Stimulated activated effector memory CD8-positive, alpha-beta T cell treated with anti-CD3 and anti-CD28 coated beads, Interleukin-12 subunit alpha, Interleukin-12 subunit beta, amount 100 ng/mL, for 72 hours (primary cell): ENCODE measurements around the gene NRBP1.
"Not testable (repeated sequence)": the region's sequence is repeated elsewhere in the genome, so short reads cannot be mapped to it uniquely, and the experiment has no call there.

ENCODE experiments used
- ATAC-seq: fragments of 150-1000 bp; cut with Tn5 transposase; 2 replicates; pipeline ENCODE4 v1.10.0; 2021
- DNase-seq, 2 donors: peaks; one replicate each; pipeline ENCODE4 v3.0.0; 2021 to 2022; ENCODE audit warnings: low spot score in 2 of 2
- H3K27ac Mint-ChIP-seq: one replicate; pipeline ENCODE4 v1.8.0; 2022; ENCODE audit warnings: mild to moderate bottlenecking, mixed read lengths
- H3K36me3 Mint-ChIP-seq: one replicate; pipeline ENCODE4 v1.8.0; 2022; ENCODE audit warnings: mild to moderate bottlenecking, mixed read lengths
- H3K4me1 Mint-ChIP-seq: one replicate; pipeline ENCODE4 v1.8.0; 2022; ENCODE audit warnings: mixed read lengths
- H3K4me3 Mint-ChIP-seq: one replicate; pipeline ENCODE4 v1.8.0; 2022; ENCODE audit warnings: mild to moderate bottlenecking, mixed read lengths
- H3K9me3 Mint-ChIP-seq: one replicate; pipeline ENCODE4 v1.8.0; 2022; ENCODE audit warnings: mixed read lengths

The NRBP1 gene

GRCh38 chr2:27409321-27410073 is 18.9 kb upstream of the NRBP1 start, which contains the start of gene PPM1G:
Gene PPM1G, minus strand, starts transcription at chr2:27409591. Its CDS starts 169 bp downstream, at chr2:27409422.
- DNase-seq: peak; percentile 94 to 98
- peak; percentile 98 for ATAC-seq
- peaks cover 3% of the 10 kb centered on the region for H3K9me3 Mint-ChIP-seq
- peaks cover 40% of the 10 kb centered on the region for H3K4me1 Mint-ChIP-seq
- H3K4me3 Mint-ChIP-seq: peak within 1 kb of the TSS; percentile 73
- H3K27ac Mint-ChIP-seq: peak within 1 kb of the TSS; percentile 85
- peaks cover 46% of the 10 kb centered on the region for H3K36me3 Mint-ChIP-seq

GRCh38 chr2:27412419-27413152 is 15.8 kb upstream of the NRBP1 start:
- DNase-seq (no peak), ATAC-seq (no peak)
- Mint-ChIP-seq H3K4me1 (peaks cover 25% of the 10 kb centered on the region), H3K9me3 (peaks cover 3% of the 10 kb centered on the region), H3K36me3 (peaks cover 16% of the 10 kb centered on the region), H3K4me3 (no peak overlapping the region), H3K27ac (no peak overlapping the region)

- ATAC-seq (no peak), DNase-seq (no peak)
- H3K36me3 Mint-ChIP-seq: no peaks in the 10 kb centered on the region
- peaks cover 5% of the 10 kb centered on the region for H3K4me1 Mint-ChIP-seq
- H3K27ac Mint-ChIP-seq: no peak overlapping the region
- no peak overlapping the region for H3K4me3 Mint-ChIP-seq
- peaks cover 3% of the 10 kb centered on the region for H3K9me3 Mint-ChIP-seq
Observed at GRCh38 chr2:27416151-27416550, 12.3 kb upstream of the NRBP1 start.

- Mint-ChIP-seq H3K36me3 (no peaks in the 10 kb centered on the region), H3K4me3 (no peak overlapping the region), H3K4me1 (no peaks in the 10 kb centered on the region), H3K27ac (no peak overlapping the region), H3K9me3 (no peaks in the 10 kb centered on the region)
- DNase-seq (no peak), ATAC-seq (no peak)
Observed at GRCh38 chr2:27420996-27421395, 7.4 kb upstream of the NRBP1 start.

- no peaks in the 10 kb centered on the region for H3K9me3 Mint-ChIP-seq
- no peaks in the 10 kb centered on the region for H3K36me3 Mint-ChIP-seq
- ATAC-seq: no peak
- H3K4me1 Mint-ChIP-seq: no peaks in the 10 kb centered on the region
- no peak overlapping the region for H3K27ac Mint-ChIP-seq
- H3K4me3 Mint-ChIP-seq: no peak overlapping the region
- no peak for DNase-seq
Observed at GRCh38 chr2:27421660-27422250, 6.7 kb upstream of the NRBP1 start.

- Mint-ChIP-seq H3K27ac (no peak overlapping the region), H3K9me3 (no peaks in the 10 kb centered on the region), H3K4me3 (no peak overlapping the region), H3K36me3 (peaks cover under 1% of the 10 kb centered on the region), H3K4me1 (peaks cover 6% of the 10 kb centered on the region)
- DNase-seq (no peak), ATAC-seq (no peak)
Observed at GRCh38 chr2:27422958-27423357, 5.5 kb upstream of the NRBP1 start.

GRCh38 chr2:27425039-27425438 is 3.4 kb upstream of the NRBP1 start:
- not testable (repeated sequence) for H3K27ac Mint-ChIP-seq

GRCh38 chr2:27427863-27428212 is 593 bp upstream of the NRBP1 start:
- Mint-ChIP-seq H3K4me3 (peak overlapping the region; percentile 94), H3K36me3 (peaks cover 43% of the 10 kb centered on the region), H3K27ac (peak overlapping the region; percentile 95), H3K4me1 (peaks cover 32% of the 10 kb centered on the region), H3K9me3 (no peaks in the 10 kb centered on the region)
- ATAC-seq: no peak
- DNase-seq: no peak

More at GRCh38 chr2:27425039-27425438, 3.4 kb upstream of the NRBP1 start:
- not testable (repeated sequence) for H3K9me3 Mint-ChIP-seq, H3K4me3 Mint-ChIP-seq, ATAC-seq, DNase-seq
- peaks cover 15% of the 10 kb centered on the region for H3K36me3 Mint-ChIP-seq
- peaks cover 17% of the 10 kb centered on the region for H3K4me1 Mint-ChIP-seq

GRCh38 chr2:27428978-27429541 is 629 bp downstream of the NRBP1 start:
- peak overlapping the region; percentile 95 for H3K27ac Mint-ChIP-seq
- peak; percentile 88 for ATAC-seq

GRCh38 chr2:27431395-27431794 is 3.0 kb downstream of the NRBP1 start:
- ATAC-seq (peak; percentile 60), DNase-seq (peak in 1 of 2 donors; percentile 14)
- Mint-ChIP-seq H3K4me1 (peaks cover 46% of the 10 kb centered on the region), H3K27ac (peak overlapping the region; percentile 92), H3K4me3 (peak overlapping the region; percentile 94), H3K9me3 (no peaks in the 10 kb centered on the region), H3K36me3 (peaks cover 78% of the 10 kb centered on the region)

More at GRCh38 chr2:27428978-27429541, 629 bp downstream of the NRBP1 start:
- peak overlapping the region; percentile 94 for H3K4me3 Mint-ChIP-seq
- peaks cover 55% of the 10 kb centered on the region for H3K36me3 Mint-ChIP-seq
- peaks cover 42% of the 10 kb centered on the region for H3K4me1 Mint-ChIP-seq
- H3K9me3 Mint-ChIP-seq: no peaks in the 10 kb centered on the region
- DNase-seq: peak; percentile 68 to 89

GRCh38 chr2:27435628-27436027 is 7.2 kb downstream of the NRBP1 start:
- H3K9me3 Mint-ChIP-seq: no peaks in the 10 kb centered on the region
- peak overlapping the region; percentile 80 for H3K27ac Mint-ChIP-seq
- no peak overlapping the region for H3K4me3 Mint-ChIP-seq
- no peak for ATAC-seq
- H3K36me3 Mint-ChIP-seq: peaks cover 100% of the 10 kb centered on the region
- H3K4me1 Mint-ChIP-seq: peaks cover 23% of the 10 kb centered on the region
- DNase-seq: no peak

- Mint-ChIP-seq H3K4me3 (no peak overlapping the region), H3K36me3 (peaks cover 81% of the 10 kb centered on the region), H3K9me3 (no peaks in the 10 kb centered on the region), H3K4me1 (peaks cover 5% of the 10 kb centered on the region), H3K27ac (peak overlapping the region; percentile 17)
- DNase-seq (no peak), ATAC-seq (peak; percentile 44)
Observed at GRCh38 chr2:27441226-27441926, 12.9 kb downstream of the NRBP1 start.

GRCh38 chr2:27441958-27442919 is 13.8 kb downstream of the NRBP1 start, which contains the start of gene KRTCAP3:
Gene KRTCAP3, plus strand, starts transcription at chr2:27442381. Its CDS starts 32 bp downstream, at chr2:27442413.
- no peak within 1 kb of the TSS for H3K4me3 Mint-ChIP-seq
- DNase-seq (no peak), ATAC-seq (peak; percentile 50)
- no peaks in the 10 kb centered on the region for H3K9me3 Mint-ChIP-seq
- H3K36me3 Mint-ChIP-seq: peaks cover 73% of the 10 kb centered on the region
- H3K4me1 Mint-ChIP-seq: peaks cover 5% of the 10 kb centered on the region
- peak within 1 kb of the TSS; percentile 76 for H3K27ac Mint-ChIP-seq

- no peak for ATAC-seq
- Mint-ChIP-seq H3K9me3 (no peaks in the 10 kb centered on the region), H3K36me3 (peaks cover 70% of the 10 kb centered on the region), H3K4me1 (peaks cover 5% of the 10 kb centered on the region), H3K4me3 (no peak overlapping the region), H3K27ac (peak overlapping the region; percentile 76)
- no peak for DNase-seq
Observed at GRCh38 chr2:27442920-27443282, 14.5 kb downstream of the NRBP1 start.
